SK-N-SH (cell line): ENCODE results near the gene PTER. TPM values are rescaled to one million over a fixed set of nuclear protein-coding genes. Genes with fewer than 3 reads are reported as not detected.

Source experiments
- CTCF ChIA-PET: fragments of 300-600, 350-600 bp; formaldehyde crosslinking; extraction: SDS; loops from one replicate; lab custom pipeline; 2021; lab: Yijun Ruan, JAX
- POLR2A ChIA-PET: fragments of 350-600 bp; sonication (Branson Sonifier 250); formaldehyde crosslinking; extraction: SDS; loops from one replicate; lab custom pipeline; 2020; ENCODE audit warnings: antibody characterized with exemption, inconsistent platforms; lab: Yijun Ruan, JAX
- DNase-seq: peaks from one replicate; pipeline ENCODE4 v3.0.0; 2012
- H2AFZ ChIP-seq: fragments of 200-600 bp; sonication (generic); 2 replicates; pipeline ENCODE4 v1.8.1; 2016; ENCODE audit warnings: antibody characterized with exemption, mild to moderate bottlenecking, low read depth
- H3F3A ChIP-seq: fragments of 200-600 bp; sonication (generic); replicated peaks from 2 replicates; pipeline ENCODE3; 2016; ENCODE audit warnings: antibody characterized with exemption, mild to moderate bottlenecking; ENCODE audit not compliant: insufficient read depth
- H3K27ac ChIP-seq, 2 experiments: fragments of 200-500 bp in 1 of 2; fragments of 200-600 bp in 1 of 2; sonication (Bioruptor generic) in 1 of 2; sonication (generic), shearing (Covaris generic) in 1 of 2; 2 replicates each; pipeline versions ENCODE4 v1.5.1 to v1.6.1; 2014 to 2016; ENCODE audit warnings: low read depth in 2 of 2, inconsistent platforms in 1 of 2, low read length in 1 of 2, mild to moderate bottlenecking in 1 of 2, mixed read lengths in 1 of 2
- H3K27me3 ChIP-seq: fragments of 200-600 bp; sonication (generic), shearing (Covaris generic); 2 replicates; pipeline ENCODE4 v1.6.1; 2016; ENCODE audit warnings: mixed run types; ENCODE audit not compliant: insufficient read depth
- H3K36me3 ChIP-seq, 2 experiments: fragments of 200-500 bp in 1 of 2; fragments of 200-600 bp in 1 of 2; sonication (Bioruptor generic) in 1 of 2; sonication (generic) in 1 of 2; replicated peaks in 1 of 2; 2 replicates each; pipeline versions ENCODE3 to v1.5.1; 2014 to 2016; ENCODE audit warnings: low read length in 1 of 2, mild to moderate bottlenecking in 1 of 2; ENCODE audit not compliant: insufficient read depth in 2 of 2, control insufficient read depth in 1 of 2
- H3K4me1 ChIP-seq, 2 experiments: fragments of 200-500 bp in 1 of 2; fragments of 200-600 bp in 1 of 2; sonication (Bioruptor generic) in 1 of 2; sonication (generic), shearing (Covaris generic) in 1 of 2; 2 replicates each; pipeline versions ENCODE4 v1.5.1 to v1.6.1; 2014 to 2016; ENCODE audit warnings: low read depth in 1 of 2, low read length in 1 of 2, mixed run types in 1 of 2; ENCODE audit not compliant: insufficient read depth in 2 of 2, control insufficient read depth in 1 of 2
- H3K4me2 ChIP-seq: fragments of 200-600 bp; sonication (generic), shearing (Covaris generic); 2 replicates; pipeline ENCODE4 v1.6.1; 2017; ENCODE audit warnings: mixed run types
- H3K4me3 ChIP-seq, 2 experiments: fragments of 200-500 bp in 1 of 2; fragments of 200-600 bp in 1 of 2; sonication (Bioruptor generic) in 1 of 2; sonication (generic), shearing (Covaris generic) in 1 of 2; 2 replicates each; pipeline versions ENCODE4 v1.5.1 to v1.8.1; 2014 to 2016; ENCODE audit warnings: low read depth in 2 of 2, inconsistent platforms in 1 of 2, low read length in 1 of 2, mild to moderate bottlenecking in 1 of 2, mixed read lengths in 1 of 2, moderate library complexity in 1 of 2
- H3K79me2 ChIP-seq: fragments of 200-600 bp; sonication (generic); 2 replicates; pipeline ENCODE4 v1.8.1; 2017; ENCODE audit warnings: mild to moderate bottlenecking; ENCODE audit not compliant: insufficient read depth
- H3K9ac ChIP-seq: fragments of 200-600 bp; sonication (generic); 2 replicates; pipeline ENCODE4 v1.6.1; 2017; ENCODE audit warnings: mixed run types
- H3K9me2 ChIP-seq: fragments of 200-600 bp; sonication (generic); 2 replicates; pipeline ENCODE4 v1.6.1; 2017; ENCODE audit warnings: mixed run types
- H3K9me3 ChIP-seq: fragments of 200-600 bp; sonication (generic); 2 replicates; pipeline ENCODE4 v1.6.1; 2017; ENCODE audit warnings: mixed run types, mild to moderate bottlenecking, moderate library complexity
- H4K20me1 ChIP-seq: fragments of 200-600 bp; sonication (generic); 2 replicates; pipeline ENCODE4 v1.6.1; 2017; ENCODE audit warnings: mild to moderate bottlenecking, mixed run types; ENCODE audit not compliant: insufficient read depth
- GATA2 ChIP-seq: sonication (generic); formaldehyde crosslinking; IDR thresholded peaks from 2 replicates; pipeline ENCODE4 v1.5.0; 2020; ENCODE audit warnings: mild to moderate bottlenecking, missing genetic modification reagents
- JUND ChIP-seq: IDR thresholded peaks from 2 replicates; pipeline ENCODE4 v1.4.0; 2012
- MEF2A ChIP-seq: IDR thresholded peaks from 2 replicates; pipeline ENCODE4 v1.4.0; 2012; ENCODE audit warnings: low read depth, borderline replicate concordance
- MXI1 ChIP-seq: IDR thresholded peaks from 2 replicates; pipeline ENCODE4 v1.6.1; 2012; ENCODE audit warnings: mild to moderate bottlenecking, low read depth, low read length, improper control_type of control experiment
- NFIC ChIP-seq: IDR thresholded peaks from 2 replicates; pipeline ENCODE4 v1.4.0; 2012; ENCODE audit warnings: borderline replicate concordance
- NRF1 ChIP-seq: IDR thresholded peaks from 2 replicates; pipeline ENCODE4 v1.6.1; 2012; ENCODE audit warnings: low read depth, mild to moderate bottlenecking, low read length
- POLR2AphosphoS5 ChIP-seq: IDR thresholded peaks from 2 replicates; pipeline ENCODE4 v1.6.1; 2012; ENCODE audit warnings: low read depth, low read length
- RAD21 ChIP-seq: IDR thresholded peaks from 2 replicates; pipeline ENCODE4 v1.6.1; 2012; ENCODE audit warnings: mild to moderate bottlenecking, low read length
- RXRA ChIP-seq: IDR thresholded peaks from 2 replicates; pipeline ENCODE4 v1.4.0; 2012; ENCODE audit warnings: low read depth, mild to moderate bottlenecking, borderline replicate concordance
- TAF1 ChIP-seq: IDR thresholded peaks from 2 replicates; pipeline ENCODE4 v1.6.1; 2012; ENCODE audit warnings: low read depth, mild to moderate bottlenecking, low read length, moderate library complexity, borderline replicate concordance
- TEAD4 ChIP-seq: IDR thresholded peaks from 2 replicates; pipeline ENCODE4 v1.4.0; 2012; ENCODE audit warnings: mild to moderate bottlenecking, borderline replicate concordance; ENCODE audit not compliant: insufficient read depth
- WGBS: methylation state at CpG from one replicate; pipeline ENCODE4 v1.1.6; 2017; ENCODE audit warnings: low lambda C conversion rate; 5-methylcytosine and 5-hydroxymethylcytosine counted together
- polyA plus RNA-seq, 3 experiments: library from polyadenylated mRNA; depleted of rRNA; stranded (reverse); fragments of >200 nt; gene quantifications; 2 replicates each; pipeline ENCODE4 v1.2.3, GENCODE V29; 2012
- TF ChIP-seq, protein P1 (sequence below): fragments of 200-600 bp; sonication (generic); IDR thresholded peaks from 2 replicates; pipeline ENCODE4 v1.6.1; 2017; ENCODE audit warnings: antibody characterized with exemption, mild to moderate bottlenecking, moderate library complexity
- TF ChIP-seq, protein P2 (sequence below): IDR thresholded peaks from 2 replicates; pipeline ENCODE4; 2012
- TF ChIP-seq, protein P3 (sequence below): fragments of 150-350 bp; IDR thresholded peaks from 2 replicates; pipeline ENCODE4 v1.6.1; 2016; ENCODE audit warnings: mild to moderate bottlenecking, low read depth, low read length

PTER gene
- polyA plus RNA-seq, 1 of the 3 experiments (the other 2 are of a cell fraction) = not detected

DNA sequence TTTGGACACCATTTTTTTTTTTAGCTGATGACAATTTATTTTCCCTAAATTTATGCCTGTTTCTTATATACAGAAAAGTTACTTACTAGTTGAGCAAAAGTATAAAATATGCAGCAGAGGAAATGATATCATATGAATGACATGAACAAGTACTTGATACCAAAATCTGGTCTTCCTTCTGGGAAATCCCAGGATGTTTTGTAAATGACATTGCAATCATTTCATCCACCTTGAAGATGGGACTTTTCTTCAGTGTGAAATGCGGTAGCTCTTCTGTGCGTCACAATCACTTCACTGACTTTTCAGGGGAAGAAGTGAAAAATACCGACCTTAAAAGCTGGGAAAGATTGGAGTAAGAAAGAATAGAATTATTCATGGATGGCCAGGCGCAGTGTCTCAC, 61.1 kb downstream of the PTER start (continued):
- TF ChIP-seq MEF2A = no peak
- TF ChIP-seq, protein P1, sequence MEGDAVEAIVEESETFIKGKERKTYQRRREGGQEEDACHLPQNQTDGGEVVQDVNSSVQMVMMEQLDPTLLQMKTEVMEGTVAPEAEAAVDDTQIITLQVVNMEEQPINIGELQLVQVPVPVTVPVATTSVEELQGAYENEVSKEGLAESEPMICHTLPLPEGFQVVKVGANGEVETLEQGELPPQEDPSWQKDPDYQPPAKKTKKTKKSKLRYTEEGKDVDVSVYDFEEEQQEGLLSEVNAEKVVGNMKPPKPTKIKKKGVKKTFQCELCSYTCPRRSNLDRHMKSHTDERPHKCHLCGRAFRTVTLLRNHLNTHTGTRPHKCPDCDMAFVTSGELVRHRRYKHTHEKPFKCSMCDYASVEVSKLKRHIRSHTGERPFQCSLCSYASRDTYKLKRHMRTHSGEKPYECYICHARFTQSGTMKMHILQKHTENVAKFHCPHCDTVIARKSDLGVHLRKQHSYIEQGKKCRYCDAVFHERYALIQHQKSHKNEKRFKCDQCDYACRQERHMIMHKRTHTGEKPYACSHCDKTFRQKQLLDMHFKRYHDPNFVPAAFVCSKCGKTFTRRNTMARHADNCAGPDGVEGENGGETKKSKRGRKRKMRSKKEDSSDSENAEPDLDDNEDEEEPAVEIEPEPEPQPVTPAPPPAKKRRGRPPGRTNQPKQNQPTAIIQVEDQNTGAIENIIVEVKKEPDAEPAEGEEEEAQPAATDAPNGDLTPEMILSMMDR = no peak

DNA sequence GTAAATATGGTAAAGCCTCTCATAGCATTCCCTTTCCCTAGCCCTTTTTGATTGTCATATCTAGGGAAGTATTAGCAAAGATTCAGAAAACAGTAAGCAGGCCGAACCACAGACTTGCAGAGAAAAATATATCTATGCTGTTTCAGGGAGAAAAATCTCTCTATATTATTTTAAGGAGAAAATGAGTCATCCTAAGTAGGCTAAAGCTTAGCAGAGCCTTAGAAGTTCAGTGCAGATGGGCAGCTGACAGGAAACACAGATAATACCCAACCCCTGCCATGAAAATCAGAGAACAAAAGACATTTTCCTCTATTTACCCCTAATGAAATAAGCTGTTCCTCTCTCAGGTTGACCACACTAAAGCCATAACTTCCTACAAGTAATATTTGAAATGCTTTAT, 68.4 kb downstream of the PTER start:
- H3K36me3 ChIP-seq = no peaks in the 10 kb centered on the region
- H3F3A ChIP-seq = no peaks in the 10 kb centered on the region
- ChIA-PET POLR2A (no interaction called here), CTCF (interaction anchor here (1.0 to 1.6 kb wide), 2 partner anchors 16 to 37 kb away, joined by 3 read pairs; no protein-coding TSS in a partner anchor)
- no peak overlapping the region for H3K4me3 ChIP-seq
- no peaks in the 10 kb centered on the region for H3K27me3 ChIP-seq
- H3K79me2 ChIP-seq = no peaks in the 10 kb centered on the region
- H3K9ac ChIP-seq = no peak overlapping the region
- TF ChIP-seq, protein P2, sequence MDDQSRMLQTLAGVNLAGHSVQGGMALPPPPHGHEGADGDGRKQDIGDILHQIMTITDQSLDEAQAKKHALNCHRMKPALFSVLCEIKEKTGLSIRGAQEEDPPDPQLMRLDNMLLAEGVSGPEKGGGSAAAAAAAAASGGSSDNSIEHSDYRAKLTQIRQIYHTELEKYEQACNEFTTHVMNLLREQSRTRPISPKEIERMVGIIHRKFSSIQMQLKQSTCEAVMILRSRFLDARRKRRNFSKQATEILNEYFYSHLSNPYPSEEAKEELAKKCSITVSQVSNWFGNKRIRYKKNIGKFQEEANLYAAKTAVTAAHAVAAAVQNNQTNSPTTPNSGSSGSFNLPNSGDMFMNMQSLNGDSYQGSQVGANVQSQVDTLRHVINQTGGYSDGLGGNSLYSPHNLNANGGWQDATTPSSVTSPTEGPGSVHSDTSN = no peak
- TF ChIP-seq NRF1 (no peak), RXRA (no peak), JUND (no peak), MEF2A (no peak), RAD21 (no peak), MXI1 (no peak), TAF1 (no peak), GATA2 (no peak), TEAD4 (no peak), NFIC (no peak), POLR2AphosphoS5 (no peak)
- TF ChIP-seq, protein P3, sequence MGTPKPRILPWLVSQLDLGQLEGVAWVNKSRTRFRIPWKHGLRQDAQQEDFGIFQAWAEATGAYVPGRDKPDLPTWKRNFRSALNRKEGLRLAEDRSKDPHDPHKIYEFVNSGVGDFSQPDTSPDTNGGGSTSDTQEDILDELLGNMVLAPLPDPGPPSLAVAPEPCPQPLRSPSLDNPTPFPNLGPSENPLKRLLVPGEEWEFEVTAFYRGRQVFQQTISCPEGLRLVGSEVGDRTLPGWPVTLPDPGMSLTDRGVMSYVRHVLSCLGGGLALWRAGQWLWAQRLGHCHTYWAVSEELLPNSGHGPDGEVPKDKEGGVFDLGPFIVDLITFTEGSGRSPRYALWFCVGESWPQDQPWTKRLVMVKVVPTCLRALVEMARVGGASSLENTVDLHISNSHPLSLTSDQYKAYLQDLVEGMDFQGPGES = no peak
- TF ChIP-seq, all 33 proteins: peak for 0
- Histone ChIP-seq H2AFZ (no peak overlapping the region), H3K4me1 (peaks cover 0 to 3% of the 10 kb centered on the region in 2 experiments; a peak in 1 of 4 replicates), H3K4me2 (no peak overlapping the region), H3K9me3 (no peaks in the 10 kb centered on the region), H4K20me1 (no peaks in the 10 kb centered on the region), H3K9me2 (no peaks in the 10 kb centered on the region), H3K27ac (no peak overlapping the region)
- 29% methylated on average over 1 of the region's 1 CpG for WGBS
- no peak for DNase-seq
